Chondrocyte (in vitro differentiated cells): ENCODE data around the gene HECA. TPM values are rescaled to one million over a fixed set of nuclear protein-coding genes. Genes with fewer than 3 reads are reported as not detected.

Experiments
- total RNA-seq: library from RNA; stranded (reverse); gene quantifications from 3 replicates; pipeline ENCODE4 v1.2.1, GENCODE V29; 2021

HECA gene
- total RNA-seq, 1 donor from 2014 or later: 23.8 TPM

Other genes starting within 250 kb of the HECA start
- 24.5 to 26.5 TPM (median 25.8 TPM) in 3 replicates for gene REPS1, start 146.8 kb upstream of the HECA start, total RNA-seq
- 10.4 to 20.2 TPM (median 17.2 TPM) in 3 replicates for gene ABRACL, start 106.3 kb upstream of the HECA start, total RNA-seq
- 0.05 to 0.46 TPM (median 0.10 TPM) in 3 replicates for gene TXLNB, start 156.9 kb downstream of the HECA start, total RNA-seq
- 144 to 233 TPM (median 228 TPM) in 3 replicates for gene CITED2, start 239.6 kb downstream of the HECA start, total RNA-seq